ENCODE results near the gene EMILIN2. TPM values are rescaled to one million over a fixed set of nuclear protein-coding genes. Genes with fewer than 3 reads are reported as not detected.

Gene EMILIN2
- total and polyA plus RNA-seq, 9 of the 15 experiments (the other 6 are each of a cell fraction or from before 2014, with no cell fraction given), result 0.01 to 0.40 (median 0.19) TPM

DNA sequence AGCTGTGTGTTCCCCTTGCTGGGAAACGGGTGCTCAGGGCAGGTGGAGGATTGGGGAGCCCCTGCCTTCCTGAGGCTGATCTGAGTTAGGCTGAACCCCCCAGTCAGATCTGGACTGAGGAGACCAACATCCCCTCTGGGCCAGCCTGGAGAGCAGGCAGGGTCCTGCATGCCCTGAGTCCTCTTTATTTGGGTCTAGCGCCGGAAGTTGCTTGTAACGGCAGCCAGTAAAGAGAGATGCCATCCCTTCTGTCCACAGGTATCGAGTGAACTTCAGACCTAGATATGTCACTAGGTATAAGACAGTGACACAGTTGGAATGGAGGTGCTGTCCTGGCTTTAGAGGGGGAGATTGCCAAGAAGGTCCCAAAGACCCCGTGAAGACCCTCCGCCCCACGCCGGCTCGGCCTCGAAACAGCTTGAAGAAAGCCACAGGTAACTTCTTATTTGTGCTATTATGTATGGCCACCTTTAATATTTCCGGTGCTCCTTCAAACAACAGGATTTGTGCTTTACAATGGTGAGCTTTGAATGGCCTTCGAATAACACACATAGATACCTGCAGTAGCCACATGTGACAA, 38.0 kb downstream of the EMILIN2 start:
- 41% methylated on average over 13 of the region's 13 CpGs for WGBS (ENCODE audit: insufficient coverage, low coverage, missing lambda C conversion rate)
- TF ChIP-seq ZBTB7A (IDR thresholded peaks at IDR 0.05; ENCODE audit: borderline replicate concordance, control insufficient read depth, low read depth, low read length), result 0 out of 2 replicates have a peak, but pooled peaks have one; percentile 30
- TF ChIP-seq XRCC4 (IDR thresholded peaks at IDR 0.05; ENCODE audit: extremely low read depth, insufficient read depth, insufficient read length), result no peak
- Histone ChIP-seq H4K20me1 (replicated peaks; ENCODE audit: control insufficient read depth, insufficient read depth, low read length) (no peaks in the 10 kb centered on the region), H3K4me2 (ENCODE audit: insufficient read depth, low read length) (no peak overlapping the region), H3K79me2 (ENCODE audit: control insufficient read depth, insufficient read depth, low read length) (no peaks in the 10 kb centered on the region), H3K9me1 (ENCODE audit: control insufficient read depth, insufficient read depth, low read length) (no peaks in the 10 kb centered on the region), H3K4me1 (replicated peaks in 1 of 2; ENCODE audit: control insufficient read depth in 2 of 2, insufficient read depth in 2 of 2, low read length in 2 of 2) (peaks cover 2 to 8% of the 10 kb centered on the region in 2 experiments; a peak in 4 of 5 replicates), H3K36me3 (ENCODE audit: control insufficient read depth, insufficient read depth, low read length) (no peaks in the 10 kb centered on the region), H3K27me3 (ENCODE audit: control insufficient read depth in 2 of 2, insufficient read depth in 2 of 2, low read length in 2 of 2) (peaks cover 2 to 9% of the 10 kb centered on the region in 2 experiments; a peak in 1 of 5 replicates), H3K9ac (ENCODE audit: insufficient read depth in 1 of 2, low read depth in 2 of 2, low read length in 2 of 2) (no peak overlapping the region), H3K4me3 (no peak overlapping the region), H3K9me3 (replicated peaks; ENCODE audit: control insufficient read depth, insufficient read depth, low read depth, low read length) (peaks cover 3% of the 10 kb centered on the region), H3K27ac (ENCODE audit: extremely low read depth, low read depth, low read length) (no peak overlapping the region), H2AFZ (ENCODE audit: low read depth, low read length) (0 out of 2 replicates have a peak overlapping the region, but pooled peaks have one; percentile 0)
- BruUV-seq (replicated peaks), result no TSS peak
- DNase-seq (ENCODE audit: extremely low read depth in 1 of 4, low spot score in 3 of 4), result no peak
- intact Hi-C loops (cut with micrococcal nuclease) (no loop called here), in situ Hi-C loops (cut with MboI) (no loop called here)
- CTCF ChIA-PET (ENCODE audit: low intra/inter-chr PET ratio), result no interaction called here
- POLR2A ChIA-PET, result interaction anchor here (1.1 to 1.8 kb wide), 2 partner anchors 9 to 362 kb away, joined by 4 to 8 read pairs; no protein-coding TSS in a partner anchor
- FAIRE-seq, result no peak
- ATAC-seq, result no peak

DNA sequence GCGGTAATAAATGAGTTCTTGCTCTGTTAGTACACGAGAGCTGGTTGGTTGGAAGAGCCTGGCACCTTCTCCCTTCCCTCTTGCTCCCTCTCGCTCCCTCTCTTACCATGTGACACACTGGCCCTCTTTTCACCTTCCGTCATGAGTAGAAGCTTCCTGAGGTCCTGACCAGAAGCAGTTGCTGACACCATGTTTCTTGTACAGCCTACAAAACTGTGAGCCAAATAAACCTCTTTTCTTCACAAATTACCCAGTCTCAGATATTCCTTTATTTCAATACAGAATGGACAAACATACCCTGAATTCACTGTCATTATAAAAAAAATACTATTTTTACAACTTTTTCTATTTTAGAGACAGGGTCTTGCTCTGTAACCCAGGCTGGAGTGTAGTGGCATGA, 40.7 kb downstream of the EMILIN2 start:
- intact Hi-C loops (cut with micrococcal nuclease) (no loop called here), in situ Hi-C loops (cut with MboI) (no loop called here)
- Histone ChIP-seq H2AFZ (ENCODE audit: low read depth, low read length) (no peak overlapping the region), H3K9ac (ENCODE audit: insufficient read depth in 1 of 2, low read depth in 2 of 2, low read length in 2 of 2) (no peak overlapping the region), H3K36me3 (ENCODE audit: control insufficient read depth, insufficient read depth, low read length) (no peaks in the 10 kb centered on the region), H3K4me1 (replicated peaks in 1 of 2; ENCODE audit: control insufficient read depth in 2 of 2, insufficient read depth in 2 of 2, low read length in 2 of 2) (peaks cover 8 to 10% of the 10 kb centered on the region in 2 experiments; a peak in 4 of 5 replicates), H3K4me3 (no peak overlapping the region), H4K20me1 (replicated peaks; ENCODE audit: control insufficient read depth, insufficient read depth, low read length) (no peaks in the 10 kb centered on the region), H3K9me3 (replicated peaks; ENCODE audit: control insufficient read depth, insufficient read depth, low read depth, low read length) (peaks cover 3% of the 10 kb centered on the region), H3K27me3 (ENCODE audit: control insufficient read depth in 2 of 2, insufficient read depth in 2 of 2, low read length in 2 of 2) (peaks cover 9 to 19% of the 10 kb centered on the region in 2 experiments; a peak in 3 of 5 replicates), H3K79me2 (ENCODE audit: control insufficient read depth, insufficient read depth, low read length) (no peaks in the 10 kb centered on the region), H3K27ac (ENCODE audit: extremely low read depth, low read depth, low read length) (no peak overlapping the region), H3K4me2 (ENCODE audit: insufficient read depth, low read length) (no peak overlapping the region), H3K9me1 (ENCODE audit: control insufficient read depth, insufficient read depth, low read length) (no peaks in the 10 kb centered on the region)
- WGBS (ENCODE audit: insufficient coverage, low coverage, missing lambda C conversion rate), result 12% methylated on average over 4 of the region's 4 CpGs
- ATAC-seq, result no peak
- no TSS peak for BruUV-seq (replicated peaks)
- no peak for FAIRE-seq
- ChIA-PET CTCF (ENCODE audit: low intra/inter-chr PET ratio) (interaction anchor here (0.6 kb wide), 1 partner anchor 42 kb away, joined by 3 read pairs; no protein-coding TSS in a partner anchor), POLR2A (interaction anchor here (0.7 kb wide), 1 partner anchor 12 kb away, joined by 3 read pairs; no protein-coding TSS in a partner anchor)
- DNase-seq (ENCODE audit: extremely low read depth in 1 of 4, low spot score in 3 of 4), result no peak
- no peak for TF ChIP-seq ARHGAP35 (IDR thresholded peaks at IDR 0.05; ENCODE audit: partially characterized antibody)
- no peak for TF ChIP-seq SUPT5H (IDR thresholded peaks at IDR 0.05)
- TF ChIP-seq, protein P1, sequence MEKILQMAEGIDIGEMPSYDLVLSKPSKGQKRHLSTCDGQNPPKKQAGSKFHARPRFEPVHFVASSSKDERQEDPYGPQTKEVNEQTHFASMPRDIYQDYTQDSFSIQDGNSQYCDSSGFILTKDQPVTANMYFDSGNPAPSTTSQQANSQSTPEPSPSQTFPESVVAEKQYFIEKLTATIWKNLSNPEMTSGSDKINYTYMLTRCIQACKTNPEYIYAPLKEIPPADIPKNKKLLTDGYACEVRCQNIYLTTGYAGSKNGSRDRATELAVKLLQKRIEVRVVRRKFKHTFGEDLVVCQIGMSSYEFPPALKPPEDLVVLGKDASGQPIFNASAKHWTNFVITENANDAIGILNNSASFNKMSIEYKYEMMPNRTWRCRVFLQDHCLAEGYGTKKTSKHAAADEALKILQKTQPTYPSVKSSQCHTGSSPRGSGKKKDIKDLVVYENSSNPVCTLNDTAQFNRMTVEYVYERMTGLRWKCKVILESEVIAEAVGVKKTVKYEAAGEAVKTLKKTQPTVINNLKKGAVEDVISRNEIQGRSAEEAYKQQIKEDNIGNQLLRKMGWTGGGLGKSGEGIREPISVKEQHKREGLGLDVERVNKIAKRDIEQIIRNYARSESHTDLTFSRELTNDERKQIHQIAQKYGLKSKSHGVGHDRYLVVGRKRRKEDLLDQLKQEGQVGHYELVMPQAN (IDR thresholded peaks at IDR 0.05; ENCODE audit: borderline replicate concordance), result no peak
- no peak for TF ChIP-seq ZSCAN32 (CRISPR knock-in tag; IDR thresholded peaks at IDR 0.05)
- TF ChIP-seq, protein P2, sequence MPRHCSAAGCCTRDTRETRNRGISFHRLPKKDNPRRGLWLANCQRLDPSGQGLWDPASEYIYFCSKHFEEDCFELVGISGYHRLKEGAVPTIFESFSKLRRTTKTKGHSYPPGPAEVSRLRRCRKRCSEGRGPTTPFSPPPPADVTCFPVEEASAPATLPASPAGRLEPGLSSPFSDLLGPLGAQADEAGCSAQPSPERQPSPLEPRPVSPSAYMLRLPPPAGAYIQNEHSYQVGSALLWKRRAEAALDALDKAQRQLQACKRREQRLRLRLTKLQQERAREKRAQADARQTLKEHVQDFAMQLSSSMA (CRISPR knock-in tag; IDR thresholded peaks at IDR 0.05), result no peak
- TF ChIP-seq, protein P3, sequence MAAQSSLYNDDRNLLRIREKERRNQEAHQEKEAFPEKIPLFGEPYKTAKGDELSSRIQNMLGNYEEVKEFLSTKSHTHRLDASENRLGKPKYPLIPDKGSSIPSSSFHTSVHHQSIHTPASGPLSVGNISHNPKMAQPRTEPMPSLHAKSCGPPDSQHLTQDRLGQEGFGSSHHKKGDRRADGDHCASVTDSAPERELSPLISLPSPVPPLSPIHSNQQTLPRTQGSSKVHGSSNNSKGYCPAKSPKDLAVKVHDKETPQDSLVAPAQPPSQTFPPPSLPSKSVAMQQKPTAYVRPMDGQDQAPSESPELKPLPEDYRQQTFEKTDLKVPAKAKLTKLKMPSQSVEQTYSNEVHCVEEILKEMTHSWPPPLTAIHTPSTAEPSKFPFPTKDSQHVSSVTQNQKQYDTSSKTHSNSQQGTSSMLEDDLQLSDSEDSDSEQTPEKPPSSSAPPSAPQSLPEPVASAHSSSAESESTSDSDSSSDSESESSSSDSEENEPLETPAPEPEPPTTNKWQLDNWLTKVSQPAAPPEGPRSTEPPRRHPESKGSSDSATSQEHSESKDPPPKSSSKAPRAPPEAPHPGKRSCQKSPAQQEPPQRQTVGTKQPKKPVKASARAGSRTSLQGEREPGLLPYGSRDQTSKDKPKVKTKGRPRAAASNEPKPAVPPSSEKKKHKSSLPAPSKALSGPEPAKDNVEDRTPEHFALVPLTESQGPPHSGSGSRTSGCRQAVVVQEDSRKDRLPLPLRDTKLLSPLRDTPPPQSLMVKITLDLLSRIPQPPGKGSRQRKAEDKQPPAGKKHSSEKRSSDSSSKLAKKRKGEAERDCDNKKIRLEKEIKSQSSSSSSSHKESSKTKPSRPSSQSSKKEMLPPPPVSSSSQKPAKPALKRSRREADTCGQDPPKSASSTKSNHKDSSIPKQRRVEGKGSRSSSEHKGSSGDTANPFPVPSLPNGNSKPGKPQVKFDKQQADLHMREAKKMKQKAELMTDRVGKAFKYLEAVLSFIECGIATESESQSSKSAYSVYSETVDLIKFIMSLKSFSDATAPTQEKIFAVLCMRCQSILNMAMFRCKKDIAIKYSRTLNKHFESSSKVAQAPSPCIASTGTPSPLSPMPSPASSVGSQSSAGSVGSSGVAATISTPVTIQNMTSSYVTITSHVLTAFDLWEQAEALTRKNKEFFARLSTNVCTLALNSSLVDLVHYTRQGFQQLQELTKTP (IDR thresholded peaks at IDR 0.05; ENCODE audit: low read depth in 1 of 2, partially characterized antibody in 2 of 2), result no peak
